Astrocyte (in vitro differentiated cells and primary cell): Measurements from ENCODE around the gene SDR39U1. TPM values are rescaled to one million over a fixed set of nuclear protein-coding genes. Genes with fewer than 3 reads are reported as not detected.
A peak's percentile ranks its signal among the peaks of the same experiment; 100 is the strongest.

Source experiments
- DNase-seq: peaks from one replicate; pipeline ENCODE4 v3.0.0-alpha.2; 2010; ENCODE audit warnings: low read depth
- FAIRE-seq: peaks from 2 replicates; lab custom pipeline; 2011; peaks lifted over from hg19 to GRCh38; lab: Jason Lieb, UNC
- H2AFZ ChIP-seq: 2 replicates; pipeline ENCODE4 v1.6.0; 2012; ENCODE audit warnings: low read depth, low read length, inconsistent platforms
- H3K27ac ChIP-seq: 2 replicates; pipeline ENCODE4 v1.5.1; 2011; ENCODE audit warnings: low read depth, low read length, inconsistent platforms
- H3K27me3 ChIP-seq: 2 replicates; pipeline ENCODE4 v1.6.0; 2011; ENCODE audit warnings: low read length, inconsistent platforms; ENCODE audit not compliant: insufficient read depth
- H3K36me3 ChIP-seq: 2 replicates; pipeline ENCODE4 v1.5.1; 2011; ENCODE audit warnings: low read length, inconsistent platforms; ENCODE audit not compliant: insufficient read depth
- H3K4me1 ChIP-seq: 2 replicates; pipeline ENCODE4 v1.5.1; 2011; ENCODE audit warnings: low read length, inconsistent platforms; ENCODE audit not compliant: insufficient read depth
- H3K4me2 ChIP-seq: 2 replicates; pipeline ENCODE4 v1.6.0; 2012; ENCODE audit warnings: low read length, inconsistent platforms
- H3K4me3 ChIP-seq: 2 replicates; pipeline ENCODE4 v1.5.1; 2011; ENCODE audit warnings: low read depth, mild to moderate bottlenecking, low read length, inconsistent platforms; ENCODE audit not compliant: insufficient read depth
- H3K79me2 ChIP-seq: 2 replicates; pipeline ENCODE4 v1.6.0; 2012; ENCODE audit warnings: mild to moderate bottlenecking, low read length, inconsistent platforms; ENCODE audit not compliant: insufficient read depth
- H3K9ac ChIP-seq: 2 replicates; pipeline ENCODE4 v1.6.0; 2012; ENCODE audit warnings: mild to moderate bottlenecking, low read length, inconsistent platforms
- H3K9me3 ChIP-seq: 2 replicates; pipeline ENCODE4 v1.5.1; 2012; ENCODE audit warnings: low read depth, mild to moderate bottlenecking, low read length, inconsistent platforms; ENCODE audit not compliant: insufficient read depth
- H4K20me1 ChIP-seq: 2 replicates; pipeline ENCODE4 v1.6.0; 2012; ENCODE audit warnings: low read length, inconsistent platforms; ENCODE audit not compliant: insufficient read depth
- H3K27ac Mint-ChIP-seq: one replicate; pipeline ENCODE4 v1.8.0; 2021; ENCODE audit warnings: mild to moderate bottlenecking, mixed read lengths; ENCODE audit not compliant: unreplicated experiment
- H3K27me3 Mint-ChIP-seq: one replicate; pipeline ENCODE4 v1.8.0; 2021; ENCODE audit warnings: low read depth, mixed read lengths; ENCODE audit not compliant: unreplicated experiment
- H3K36me3 Mint-ChIP-seq: one replicate; pipeline ENCODE4 v1.8.0; 2021; ENCODE audit warnings: low read depth, mixed read lengths; ENCODE audit not compliant: unreplicated experiment
- H3K4me1 Mint-ChIP-seq: one replicate; pipeline ENCODE4 v1.8.0; 2021; ENCODE audit warnings: low read depth, mixed read lengths; ENCODE audit not compliant: unreplicated experiment
- H3K4me3 Mint-ChIP-seq: one replicate; pipeline ENCODE4 v1.8.0; 2021; ENCODE audit warnings: mild to moderate bottlenecking, moderate library complexity, mixed read lengths; ENCODE audit not compliant: unreplicated experiment
- H3K9me3 Mint-ChIP-seq: one replicate; pipeline ENCODE4 v1.8.0; 2021; ENCODE audit warnings: mild to moderate bottlenecking, mixed read lengths; ENCODE audit not compliant: unreplicated experiment
- CTCF ChIP-seq: IDR thresholded peaks from 2 replicates; pipeline ENCODE4 v1.5.1; 2011; ENCODE audit warnings: low read depth, mild to moderate bottlenecking, inconsistent platforms, low read length, moderate library complexity; ENCODE audit not compliant: insufficient read depth
- EZH2 ChIP-seq: IDR thresholded peaks from 2 replicates; pipeline ENCODE4 v1.6.1; 2012; ENCODE audit warnings: mild to moderate bottlenecking, low read length, inconsistent platforms; ENCODE audit not compliant: insufficient read depth
- total RNA-seq: library from RNA; stranded (reverse); gene quantifications from 2 replicates; pipeline ENCODE4 v1.2.1, GENCODE V29; 2021

Gene SDR39U1
- total RNA-seq, 1 donor from 2014 or later: 28.1 TPM

DNA sequence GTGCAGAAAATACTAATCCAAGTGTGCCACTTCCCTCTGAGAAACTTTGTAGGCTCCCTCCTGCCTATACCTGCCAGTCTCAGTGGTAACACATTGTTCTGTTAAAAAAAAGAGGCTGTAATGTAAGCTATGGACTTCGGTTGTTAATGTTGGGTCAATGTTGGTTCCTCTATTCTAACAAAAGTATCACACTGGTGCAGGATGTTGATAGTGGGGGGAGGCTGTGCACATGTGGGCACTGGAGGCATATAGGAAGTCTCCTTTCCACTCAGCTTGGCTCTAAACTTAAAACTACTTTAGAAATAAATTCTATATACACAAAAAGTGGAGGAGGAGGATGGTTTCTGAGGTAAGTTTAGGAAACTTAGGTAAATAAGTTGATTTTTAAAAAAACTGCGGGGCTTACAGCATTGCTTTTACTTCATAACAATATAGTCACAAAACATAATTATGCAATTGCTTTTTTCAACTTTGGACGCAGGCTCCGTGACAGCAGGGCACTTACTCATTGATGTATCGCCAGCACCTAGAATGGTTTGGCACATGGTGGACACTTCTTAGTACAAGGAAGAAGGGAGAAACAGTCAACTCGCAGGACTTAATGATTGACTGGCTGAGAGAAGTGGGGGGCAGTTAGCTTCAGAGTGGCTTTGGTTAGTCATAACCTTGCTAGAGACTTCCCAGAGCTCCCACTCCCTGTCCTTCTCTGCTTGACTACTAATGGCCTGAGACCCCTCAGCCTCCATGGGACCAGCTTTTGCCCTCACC is 51.7 kb downstream of the SDR39U1 start:
- Histone ChIP-seq H3K27ac (no peak overlapping the region), H4K20me1 (no peaks in the 10 kb centered on the region), H3K4me2 (no peak overlapping the region), H2AFZ (no peak overlapping the region), H3K79me2 (no peaks in the 10 kb centered on the region), H3K9me3 (peaks cover 2% of the 10 kb centered on the region), H3K4me3 (no peak overlapping the region), H3K27me3 (no peaks in the 10 kb centered on the region), H3K9ac (no peak overlapping the region), H3K36me3 (no peaks in the 10 kb centered on the region), H3K4me1 (peaks cover 4% of the 10 kb centered on the region)
- H3K4me1 Mint-ChIP-seq: peaks cover 11% of the 10 kb centered on the region
- no peak overlapping the region for H3K4me3 Mint-ChIP-seq
- peaks cover 3% of the 10 kb centered on the region for H3K27me3 Mint-ChIP-seq
- no peaks in the 10 kb centered on the region for H3K9me3 Mint-ChIP-seq
- peak overlapping the region; percentile 77 for H3K27ac Mint-ChIP-seq
- FAIRE-seq: no peak
- DNase-seq: no peak
- no peak for TF ChIP-seq CTCF
- TF ChIP-seq EZH2: no peak
- no peaks in the 10 kb centered on the region for H3K36me3 Mint-ChIP-seq

Other genes starting within 250 kb of the SDR39U1 start
- 59.3 and 62.9 TPM in 2 replicates for gene TM9SF1, start 247.3 kb downstream of the SDR39U1 start, total RNA-seq
- gene TSSK4, start 237.1 kb downstream of the SDR39U1 start, total RNA-seq: 0.22 and 0.34 TPM in 2 replicates
- 26.7 and 32.2 TPM in 2 replicates for gene CHMP4A, start 229.3 kb downstream of the SDR39U1 start, total RNA-seq
- 8.9 and 9.9 TPM in 2 replicates for gene MDP1, start 226.7 kb downstream of the SDR39U1 start, total RNA-seq
- gene NEDD8, start 210.4 kb downstream of the SDR39U1 start, total RNA-seq: 233 and 251 TPM in 2 replicates
- gene GMPR2, start 209.8 kb downstream of the SDR39U1 start, total RNA-seq: 55.5 and 66.5 TPM in 2 replicates
- gene TINF2, start 200.2 kb downstream of the SDR39U1 start, total RNA-seq: 33.0 and 36.2 TPM in 2 replicates
- gene TGM1, start 179.6 kb downstream of the SDR39U1 start, total RNA-seq: 3.8 and 4.8 TPM in 2 replicates
- 26.6 and 27.3 TPM in 2 replicates for gene RABGGTA, start 171.2 kb downstream of the SDR39U1 start, total RNA-seq
- gene DHRS1, start 143.0 kb downstream of the SDR39U1 start, total RNA-seq: 26.5 and 30.3 TPM in 2 replicates
- 22.9 and 23.5 TPM in 2 replicates for gene NOP9, start 142.9 kb downstream of the SDR39U1 start, total RNA-seq
- not detected in 2 replicates for gene CIDEB, start 134.8 kb downstream of the SDR39U1 start, total RNA-seq
- 7.8 and 9.3 TPM in 2 replicates for gene LTB4R2, start 132.6 kb downstream of the SDR39U1 start, total RNA-seq
- 5.5 TPM in 2 replicates for gene LTB4R, start 131.3 kb downstream of the SDR39U1 start, total RNA-seq
- 0.32 and 0.67 TPM in 2 replicates for gene ADCY4, start 107.7 kb downstream of the SDR39U1 start, total RNA-seq
- gene RIPK3, start 102.8 kb downstream of the SDR39U1 start, total RNA-seq: 0.58 and 0.95 TPM in 2 replicates
- 61.9 and 73.9 TPM in 2 replicates for gene NFATC4, start 74.6 kb downstream of the SDR39U1 start, total RNA-seq
- 25.4 and 32.0 TPM in 2 replicates for gene NYNRIN, start 43.8 kb downstream of the SDR39U1 start, total RNA-seq
- 3.9 and 5.4 TPM in 2 replicates for gene CBLN3, start 13.1 kb downstream of the SDR39U1 start, total RNA-seq
- 45.5 and 50.5 TPM in 2 replicates for gene KHNYN, start 12.8 kb downstream of the SDR39U1 start, total RNA-seq
- not detected in 2 replicates for gene CMA1, start 65.5 kb upstream of the SDR39U1 start, total RNA-seq
- not detected in 2 replicates for gene CTSG, start 133.5 kb upstream of the SDR39U1 start, total RNA-seq
- not detected in 2 replicates for gene GZMH, start 166.9 kb upstream of the SDR39U1 start, total RNA-seq
- not detected in 2 replicates for gene GZMB, start 191.4 kb upstream of the SDR39U1 start, total RNA-seq